HCT116 (cell line): Measurements from ENCODE around the gene OR10G3. TPM values are rescaled to one million over a fixed set of nuclear protein-coding genes. Genes with fewer than 3 reads are reported as not detected.

ENCODE experiments used
- ATAC-seq: fragments of 200-7000 bp; cut with Tn5 transposase; 2 replicates; pipeline ENCODE4 v1.9.1; 2020; ENCODE audit warnings: mild to moderate bottlenecking, moderate library complexity
- BruUV-seq: library from RNA; stranded (reverse); fragments of 400-500 nt; replicated peaks from 2 replicates; lab custom pipeline; 2021; lab: Mats Ljungman, UMichigan
- CTCF ChIA-PET: fragments of 300-600 bp; sonication (Branson Sonifier 250); formaldehyde crosslinking; loops from one replicate; lab custom pipeline; 2021; ENCODE audit warnings: antibody characterized with exemption; lab: Charles Lee
- POLR2A ChIA-PET: fragments of 300-600, 350-600 bp; sonication (Branson Sonifier 250); formaldehyde crosslinking; loops from one replicate; lab custom pipeline; 2021; ENCODE audit warnings: antibody characterized with exemption; lab: Charles Lee
- RAD21 ChIA-PET, 2 experiments: fragments of 300-600 bp; sonication (Branson Sonifier 250); formaldehyde crosslinking; loops; one replicate each; lab custom pipeline; 2023; ENCODE audit warnings: low total read pairs in 2 of 2; ENCODE audit not compliant: uncharacterized antibody in 2 of 2, unreplicated experiment in 2 of 2, low non-redundant PET in 1 of 2; lab: Charles Lee
- DNase-seq: peaks from one replicate; pipeline ENCODE4 v3.0.0-alpha.2; 2010; ENCODE audit warnings: low read depth, low spot score
- H2AFZ ChIP-seq: fragments of 200-600 bp; shearing (Covaris generic), sonication (generic); 2 replicates; pipeline ENCODE4 v1.6.1; 2017; ENCODE audit warnings: low read depth, mixed run types, mixed read lengths, antibody characterized with exemption, low read length; ENCODE audit not compliant: poor library complexity, severe bottlenecking
- H3K27ac ChIP-seq: 2 replicates; pipeline ENCODE4 v1.5.1; 2012; ENCODE audit warnings: low read depth, low read length
- H3K27me3 ChIP-seq: fragments of 200-600 bp; sonication (generic); 2 replicates; pipeline ENCODE4 v1.6.1; 2016; ENCODE audit warnings: mixed run types, low read length, mixed read lengths; ENCODE audit not compliant: insufficient read depth
- H3K36me3 ChIP-seq, 2 experiments: fragments of 200-500 bp in 1 of 2; fragments of 200-600 bp in 1 of 2; sonication (Bioruptor generic) in 1 of 2; sonication (generic) in 1 of 2; 2 replicates each; pipeline versions ENCODE4 v1.5.1 to v1.6.1; 2014 to 2016; ENCODE audit warnings: low read length in 2 of 2, inconsistent platforms in 1 of 2, mixed read lengths in 1 of 2, mixed run types in 1 of 2; ENCODE audit not compliant: insufficient read depth in 2 of 2, control insufficient read depth in 1 of 2
- H3K4me1 ChIP-seq, 2 experiments: fragments of 200-600 bp in 1 of 2; sonication (generic) in 1 of 2; 2 replicates each; pipeline versions ENCODE4 v1.5.1 to v1.6.1; 2012 to 2017; ENCODE audit warnings: low read length in 2 of 2, inconsistent platforms in 1 of 2, mild to moderate bottlenecking in 1 of 2, mixed read lengths in 1 of 2, mixed run types in 1 of 2, moderate library complexity in 1 of 2; ENCODE audit not compliant: insufficient read depth in 2 of 2, control insufficient read depth in 1 of 2
- H3K4me2 ChIP-seq: fragments of 200-600 bp; sonication (generic); 2 replicates; pipeline ENCODE4 v1.6.1; 2017; ENCODE audit warnings: mixed run types, low read length, mixed read lengths
- H3K4me3 ChIP-seq, 2 experiments: fragments of 200-600 bp in 1 of 2; sonication (generic) in 1 of 2; replicated peaks in 1 of 2; 2 replicates each; pipeline ENCODE4 v1.5.1; 2011 to 2016; ENCODE audit warnings: low read length in 2 of 2, control low read depth in 1 of 2, low read depth in 1 of 2, mild to moderate bottlenecking in 1 of 2, mixed read lengths in 1 of 2, mixed run types in 1 of 2
- H3K79me2 ChIP-seq: fragments of 200-600 bp; sonication (generic); 2 replicates; pipeline ENCODE4 v1.6.1; 2017; ENCODE audit warnings: mild to moderate bottlenecking, mixed run types, low read length, moderate library complexity, mixed read lengths; ENCODE audit not compliant: insufficient read depth
- H3K9ac ChIP-seq: fragments of 200-600 bp; sonication (generic); 2 replicates; pipeline ENCODE4 v1.6.1; 2016; ENCODE audit warnings: low read length, mixed read lengths
- H3K9me2 ChIP-seq: fragments of 200-600 bp; sonication (generic), shearing (Covaris generic); 2 replicates; pipeline ENCODE4 v1.6.1; 2017; ENCODE audit warnings: mixed run types, mild to moderate bottlenecking, moderate library complexity; ENCODE audit not compliant: insufficient read depth
- H3K9me3 ChIP-seq, 2 experiments: fragments of 200-500 bp in 1 of 2; fragments of 200-600 bp in 1 of 2; sonication (Bioruptor generic) in 1 of 2; sonication (generic) in 1 of 2; 2 replicates each; pipeline ENCODE4 v1.6.1; 2014 to 2017; ENCODE audit warnings: low read length in 2 of 2, mixed read lengths in 2 of 2, inconsistent platforms in 1 of 2, low read depth in 1 of 2, mild to moderate bottlenecking in 1 of 2, mixed run types in 1 of 2, moderate library complexity in 1 of 2; ENCODE audit not compliant: control insufficient read depth in 1 of 2, insufficient read depth in 1 of 2
- H4K20me1 ChIP-seq: fragments of 200-600 bp; sonication (generic), shearing (Covaris generic); 2 replicates; pipeline ENCODE4 v1.6.1; 2017; ENCODE audit warnings: mixed run types, mild to moderate bottlenecking, moderate library complexity; ENCODE audit not compliant: insufficient read depth
- ATF3 ChIP-seq: IDR thresholded peaks from 2 replicates; pipeline ENCODE4 v1.6.1; 2012
- CTCF ChIP-seq, 3 experiments: fragments of 200-600 bp in 1 of 3; sonication (generic) in 1 of 3; IDR thresholded peaks in 2 of 3; conservative IDR thresholded peaks in 1 of 3; 2 replicates each; pipeline ENCODE4 v1.5.1; 2012 to 2017; ENCODE audit warnings: low read depth in 2 of 3, low read length in 2 of 3, antibody characterized with exemption in 1 of 3, borderline replicate concordance in 1 of 3, control low read depth in 1 of 3, mild to moderate bottlenecking in 1 of 3, mixed read lengths in 1 of 3, mixed run types in 1 of 3, moderate library complexity in 1 of 3; ENCODE audit not compliant: insufficient read depth in 1 of 3
- EGR1 ChIP-seq: IDR thresholded peaks from 2 replicates; pipeline ENCODE4 v1.6.1; 2012; ENCODE audit warnings: low read depth
- ELF1 ChIP-seq: IDR thresholded peaks from 2 replicates; pipeline ENCODE4 v1.6.1; 2012; ENCODE audit warnings: low read depth, borderline replicate concordance
- FOSL1 ChIP-seq: IDR thresholded peaks from 2 replicates; pipeline ENCODE4 v1.6.1; 2012; ENCODE audit warnings: low read depth
- JUND ChIP-seq: IDR thresholded peaks from 2 replicates; pipeline ENCODE4 v1.6.1; 2012
- POLR2A ChIP-seq: IDR thresholded peaks from 2 replicates; pipeline ENCODE4 v1.7.0; 2011; ENCODE audit warnings: borderline replicate concordance; ENCODE audit not compliant: insufficient read depth, insufficient read length; ENCODE audit errors: extremely low read depth
- POLR2AphosphoS5 ChIP-seq: IDR thresholded peaks from 2 replicates; pipeline ENCODE4 v1.6.1; 2011; ENCODE audit warnings: mild to moderate bottlenecking, low read depth, low read length, moderate library complexity
- RAD21 ChIP-seq: IDR thresholded peaks from 2 replicates; pipeline ENCODE4 v1.6.1; 2012; ENCODE audit warnings: low read depth, mild to moderate bottlenecking
- SP1 ChIP-seq: IDR thresholded peaks from 2 replicates; pipeline ENCODE4 v1.6.1; 2012; ENCODE audit warnings: low read depth
- TCF7L2 ChIP-seq: IDR thresholded peaks from 2 replicates; pipeline ENCODE4 v1.7.0; 2011; ENCODE audit warnings: borderline replicate concordance, inconsistent platforms; ENCODE audit not compliant: insufficient read depth, insufficient read length; ENCODE audit errors: extremely low read depth
- ZBTB33 ChIP-seq: IDR thresholded peaks from 2 replicates; pipeline ENCODE4 v1.6.1; 2011; ENCODE audit warnings: mild to moderate bottlenecking, low read length, moderate library complexity; ENCODE audit not compliant: insufficient replicate concordance; ENCODE audit errors: extremely low read depth
- ZFX ChIP-seq: fragments of 450-650 bp; IDR thresholded peaks from 2 replicates; pipeline ENCODE4 v1.6.1; 2017
- ZNF274 ChIP-seq: fragments of 200-500 bp; sonication (Bioruptor generic); IDR thresholded peaks from 2 replicates; pipeline ENCODE4 v1.6.1; 2014; ENCODE audit warnings: mild to moderate bottlenecking, low read depth, low read length, inconsistent platforms
- intact Hi-C: fragments of 100-400 bp; cut with micrococcal nuclease; formaldehyde crosslinking; loops from 2 replicates; pipeline ENCODE4 v1.10.0; 2022
- total RNA-seq: library from RNA; stranded (reverse); gene quantifications from one replicate; pipeline ENCODE4 v1.2.1, GENCODE V29; 2021; ENCODE audit not compliant: unreplicated experiment

Gene OR10G3
- total RNA-seq, 1 experiment from 2014 or later, result not detected

GRCh38 chr14:21526672-21527317 lies 53.1 kb downstream of the OR10G3 start:
- Histone ChIP-seq H3K9me3 (no peaks in the 10 kb centered on the region), H3K4me2 (no peak overlapping the region), H3K27me3 (no peaks in the 10 kb centered on the region; the same call in 1 of the 2 replicates), H2AFZ (no peak overlapping the region), H3K9ac (no peak overlapping the region), H3K4me1 (peaks cover 0 to 5% of the 10 kb centered on the region in 2 experiments; a peak in 1 of 4 replicates), H3K79me2 (no peaks in the 10 kb centered on the region), H3K9me2 (no peaks in the 10 kb centered on the region), H3K36me3 (no peaks in the 10 kb centered on the region), H3K4me3 (no peak overlapping the region), H3K27ac (no peak overlapping the region), H4K20me1 (no peaks in the 10 kb centered on the region)
- ChIA-PET RAD21 (no interaction called here), CTCF (no interaction called here), POLR2A (no interaction called here)
- intact Hi-C loops, result no loop called here
- BruUV-seq, result no TSS peak
- ATAC-seq, result no peak
- no peak for DNase-seq
- TF ChIP-seq JUND, result no peak
- TF ChIP-seq EGR1, result no peak
- TF ChIP-seq ZNF274, result no peak
- no peak for TF ChIP-seq POLR2AphosphoS5
- no peak for TF ChIP-seq POLR2A
- TF ChIP-seq ATF3, result no peak
- TF ChIP-seq RAD21, result no peak
- TF ChIP-seq ZFX, result no peak
- TF ChIP-seq ZBTB33, result no peak
- no peak for TF ChIP-seq ELF1
- TF ChIP-seq FOSL1, result no peak
- no peak for TF ChIP-seq CTCF (IDR thresholded peaks at IDR 0.05 in 2 of 3, conservative IDR thresholded peaks at IDR 0.05 in 1 of 3; ENCODE audit: borderline replicate concordance in 1 of 3, insufficient read depth in 1 of 3, low read depth in 2 of 3, low read length in 2 of 3)
- no peak for TF ChIP-seq TCF7L2
- no peak for TF ChIP-seq SP1
